Muscle of arm (tissue), 12 donors: ENCODE results near the gene GLI2. TPM values are rescaled to one million over a fixed set of nuclear protein-coding genes. Genes with fewer than 3 reads are reported as not detected.
A peak's percentile ranks its signal among the peaks of the same experiment; 100 is the strongest.

Source experiments
- DNase-seq: peaks from one replicate; pipeline ENCODE4 v3.0.0-alpha.2; 2013
- polyA plus RNA-seq, 12 donors: library from polyadenylated mRNA; unstranded; fragments of 120-200 nt; gene quantifications; one replicate each; pipeline ENCODE4 v1.2.1, GENCODE V29; 2013; ENCODE audit not compliant: insufficient read length in 12 of 12

GLI2 gene
- polyA plus RNA-seq, 12 donors = 6.6 to 47.8 (median 10.1) TPM; not detected in 1

DNA sequence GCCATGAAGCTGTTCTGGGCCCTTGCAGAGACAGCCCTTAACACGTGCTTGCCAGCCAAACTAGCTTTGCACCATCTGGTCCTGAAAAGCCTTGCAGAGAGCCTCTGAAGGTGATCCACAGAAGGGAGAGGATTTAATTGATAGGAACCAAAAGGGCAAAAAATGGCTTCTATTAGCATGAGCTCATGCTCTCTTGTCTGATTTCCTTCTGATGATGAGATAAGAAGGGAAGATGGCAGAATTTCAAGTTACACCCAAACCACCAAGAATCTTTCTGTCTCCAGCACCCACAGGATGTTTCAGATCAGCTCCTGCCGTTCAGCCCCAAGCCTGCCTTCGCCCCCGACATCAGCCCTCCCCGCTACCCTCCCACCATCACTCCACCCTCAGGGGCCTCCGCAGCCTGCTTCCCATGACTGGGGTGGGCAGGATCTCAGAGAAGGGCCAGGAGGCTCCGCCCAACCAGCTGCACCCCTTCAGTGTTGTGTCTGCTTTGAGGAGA is 23.4 kb upstream of the GLI2 start:
- no peak for DNase-seq

DNA sequence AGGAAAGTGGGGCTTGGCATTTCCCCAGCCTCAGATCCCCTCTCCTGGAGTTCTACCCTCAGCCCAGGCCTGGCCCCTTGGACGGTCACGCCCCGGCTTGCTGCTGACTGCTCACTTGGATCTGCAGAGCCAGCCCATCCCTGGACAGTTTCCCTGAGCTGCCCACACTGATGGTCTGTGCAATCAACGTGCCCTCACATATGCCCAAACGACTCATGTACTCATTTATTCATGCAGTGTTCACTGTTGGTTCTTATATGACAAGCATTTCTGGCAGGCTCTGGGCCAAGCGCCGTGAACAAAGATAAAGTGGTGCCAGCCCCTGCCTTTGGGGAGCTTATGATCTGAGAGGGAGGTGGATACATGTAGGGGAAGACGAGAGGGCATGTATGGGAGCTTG is 20.3 kb upstream of the GLI2 start:
- DNase-seq = no peak

DNA sequence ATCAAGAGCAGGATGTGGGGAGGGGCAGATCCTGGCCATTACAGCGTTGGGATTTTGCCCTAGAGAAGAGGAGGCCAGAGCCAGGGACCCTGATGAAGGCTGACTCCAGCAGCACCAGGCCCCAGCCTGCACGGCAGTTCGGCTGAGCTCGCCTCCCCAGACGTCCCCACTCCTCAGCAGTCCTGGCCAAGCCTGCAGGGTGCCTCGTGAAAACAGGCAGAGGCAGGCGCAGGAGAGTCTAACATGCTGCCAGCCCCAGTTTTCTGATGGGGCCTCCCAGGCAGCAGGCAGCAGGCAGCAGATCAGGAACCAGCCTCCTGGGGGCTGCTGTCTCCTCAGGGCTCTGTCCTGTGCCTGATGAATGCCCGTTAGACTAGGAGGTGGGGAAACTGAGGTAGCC is 19.7 kb upstream of the GLI2 start:
- no peak for DNase-seq

DNA sequence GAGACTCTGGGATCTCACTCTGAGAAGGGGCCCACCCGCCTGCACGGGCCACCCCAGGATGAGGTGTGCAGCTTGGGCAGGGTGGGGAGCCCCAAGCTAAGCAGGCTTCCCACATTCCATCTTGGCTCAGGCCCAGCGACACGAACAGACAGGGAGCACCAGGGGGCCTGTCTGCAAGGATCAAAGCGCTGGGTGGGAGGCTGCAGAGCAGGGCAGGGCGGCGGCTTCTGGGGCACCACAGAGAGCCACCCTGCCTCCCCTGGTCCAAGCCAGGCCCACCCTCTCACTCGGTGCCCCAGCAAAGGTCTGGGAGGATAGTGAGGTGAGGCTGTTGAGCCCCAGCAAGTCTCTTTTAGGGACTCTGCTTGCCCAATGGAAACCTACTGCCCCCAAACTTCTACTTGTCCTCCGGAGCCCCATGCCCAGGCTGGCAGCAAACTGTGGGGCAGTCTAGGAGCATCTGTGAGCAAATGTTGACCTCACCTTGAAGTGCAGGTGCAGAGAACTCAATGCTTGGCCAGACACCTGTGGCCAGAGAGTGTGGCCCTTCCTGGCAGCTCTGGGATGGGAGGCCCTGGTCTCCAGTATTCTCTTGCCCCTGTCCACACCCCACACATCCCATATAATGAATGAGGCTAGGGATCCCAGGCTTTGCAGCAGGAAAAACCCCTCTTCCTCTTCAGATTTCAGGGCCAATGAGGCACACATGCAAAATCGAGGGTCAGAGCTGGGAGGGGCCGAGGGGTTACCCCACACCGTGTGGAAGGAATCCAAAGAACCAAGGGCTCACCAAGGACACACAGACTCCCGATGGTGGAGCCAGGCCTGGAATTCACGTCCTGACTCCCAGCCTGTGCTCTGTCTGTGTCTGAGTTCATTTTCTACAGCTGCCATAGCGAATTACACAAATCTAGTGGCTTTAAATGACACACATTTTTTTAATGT is 18.8 kb upstream of the GLI2 start:
- no peak for DNase-seq

DNA sequence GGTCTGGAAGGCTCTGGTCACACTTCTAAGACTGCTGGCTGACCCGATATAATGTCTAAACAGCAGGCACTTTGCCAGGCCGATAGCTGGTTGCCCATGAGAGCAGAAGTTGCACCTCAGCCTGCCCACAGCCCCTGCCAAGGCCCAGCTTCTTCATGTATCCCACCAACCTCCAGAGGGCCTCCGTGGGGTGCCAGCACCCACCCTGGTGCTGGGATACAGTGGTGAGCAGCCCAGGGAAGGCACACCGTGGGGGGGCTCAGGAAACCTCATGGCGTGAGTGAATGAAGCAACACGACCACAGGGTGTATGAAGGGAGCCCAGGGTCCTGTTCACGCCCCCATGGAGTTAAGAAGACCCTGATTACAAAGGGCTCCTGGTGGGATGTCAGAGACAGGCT is 16.2 kb upstream of the GLI2 start:
- DNase-seq = no peak

DNA sequence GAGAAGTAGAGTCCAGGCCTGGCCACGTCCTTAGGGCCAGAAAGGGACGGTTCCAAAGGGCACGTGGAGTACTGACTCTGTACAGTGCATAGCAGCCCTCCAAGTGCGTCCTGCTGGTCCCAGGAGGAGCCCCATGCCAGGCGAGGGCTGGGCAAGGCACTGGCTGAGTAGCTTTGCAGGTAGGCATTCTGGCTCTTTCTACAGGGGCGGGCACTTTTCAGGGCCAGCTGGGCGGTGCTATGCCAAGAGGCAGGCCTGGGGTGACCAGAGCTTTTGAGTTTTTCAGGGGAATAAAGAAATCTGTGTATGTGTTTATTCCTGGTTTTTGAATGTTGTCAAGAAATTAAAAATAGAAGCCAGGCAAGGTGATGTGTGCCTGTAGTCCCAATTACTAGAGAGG is 15.4 kb upstream of the GLI2 start:
- no peak for DNase-seq

DNA sequence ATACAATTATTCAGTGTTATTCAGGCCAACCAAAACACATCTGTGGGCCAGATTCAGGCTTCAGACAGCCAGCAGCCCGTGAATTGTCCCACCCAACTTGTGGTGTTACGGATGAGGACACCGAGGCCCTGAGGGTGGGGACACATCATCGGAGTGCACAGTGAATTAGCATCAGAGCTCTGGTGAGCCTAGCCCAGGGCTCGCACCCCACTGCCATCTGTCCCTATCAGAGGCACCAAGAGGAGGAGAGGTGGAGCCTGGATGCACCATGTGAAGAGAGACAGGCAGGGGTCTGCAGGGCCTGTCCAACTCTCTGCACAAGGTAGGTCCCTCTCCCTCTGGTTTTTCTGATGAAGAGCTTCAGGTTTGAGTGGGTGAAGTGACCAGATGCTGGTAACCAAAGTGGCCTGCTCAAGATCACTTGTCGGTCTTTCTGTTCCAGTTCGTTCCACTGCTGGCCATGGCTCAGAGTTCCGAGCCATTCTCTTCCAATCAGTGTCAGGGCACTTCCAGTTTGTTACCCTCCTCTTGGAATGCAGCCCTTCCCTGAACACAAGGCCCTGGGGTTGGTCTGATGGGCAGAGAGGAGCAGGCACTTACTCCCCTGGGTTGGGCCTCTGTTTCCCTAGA is 14.8 kb upstream of the GLI2 start:
- no peak for DNase-seq

DNA sequence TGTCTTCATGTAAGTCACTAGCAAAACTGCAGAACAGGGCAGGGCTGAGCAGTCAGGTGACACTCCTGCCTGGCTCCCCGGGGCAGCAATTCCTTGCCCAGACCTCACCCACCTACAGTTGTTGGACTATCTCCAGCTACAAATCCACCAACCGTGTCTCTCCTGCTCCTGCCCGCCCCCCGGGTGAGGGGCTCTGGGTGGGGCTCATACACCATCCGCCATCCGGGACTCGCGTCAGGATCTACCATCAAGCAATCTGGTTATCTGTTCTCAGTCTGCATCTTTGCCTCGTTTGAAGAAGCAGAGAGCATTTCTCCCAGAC is 13.5 kb upstream of the GLI2 start:
- DNase-seq = no peak

DNA sequence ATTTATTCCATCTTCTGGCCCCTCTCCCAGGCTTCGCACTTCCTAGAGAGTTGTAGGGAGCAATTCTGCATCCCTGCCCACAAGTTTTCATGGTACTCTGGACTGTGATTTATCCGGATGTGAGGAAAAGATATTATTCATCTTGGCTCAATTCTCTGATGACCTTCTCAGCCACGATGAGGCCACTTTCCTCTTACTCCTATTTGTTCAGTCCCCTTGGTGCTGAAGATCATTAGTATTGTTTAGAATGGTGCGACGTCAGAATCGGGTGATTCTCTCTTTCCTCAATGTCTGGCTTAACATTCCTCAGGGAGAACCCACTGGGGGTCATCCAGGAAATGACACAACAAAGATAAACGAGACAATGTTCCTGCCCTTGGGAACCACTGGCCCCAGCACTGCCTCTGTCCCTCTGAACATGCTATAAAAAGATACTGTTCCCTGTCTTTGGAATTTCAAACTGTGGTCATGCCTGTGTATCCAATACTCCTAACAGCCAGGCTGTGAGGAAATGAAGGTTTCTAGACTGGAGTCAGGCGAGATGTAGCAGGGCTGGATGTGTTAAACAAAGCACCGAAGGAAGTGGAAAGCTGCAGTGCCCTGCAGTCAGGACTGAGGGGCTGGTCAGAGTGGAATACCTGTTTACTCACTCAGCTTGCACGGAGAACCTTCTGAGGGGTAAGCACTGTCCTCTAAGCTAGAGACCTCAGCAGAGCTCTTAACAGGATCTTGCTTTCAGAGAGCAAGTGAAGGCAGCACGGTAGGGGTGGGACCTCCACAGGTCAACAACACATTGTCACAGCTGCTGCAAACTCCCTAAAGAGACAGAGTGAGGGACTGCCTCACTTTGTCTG is 12.9 kb upstream of the GLI2 start:
- no peak for DNase-seq

DNA sequence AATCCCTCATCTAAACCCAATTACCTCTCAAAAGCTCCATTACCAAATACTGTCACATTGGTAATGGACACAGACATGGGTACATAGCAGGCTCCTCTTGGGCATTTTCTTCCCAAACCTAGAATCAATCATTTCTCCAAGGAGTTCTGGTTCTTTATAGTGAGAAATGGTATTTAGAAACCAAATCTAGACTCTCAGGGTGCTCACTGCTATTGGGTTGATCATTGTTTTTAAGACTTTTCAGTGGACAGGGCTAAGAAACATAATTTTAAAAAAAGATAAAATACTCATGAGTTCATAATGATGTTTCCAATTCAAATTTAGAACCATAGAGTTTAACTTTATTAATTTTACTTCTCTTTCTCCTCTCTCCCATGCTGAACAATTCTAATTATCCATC is 9.4 kb upstream of the GLI2 start:
- no peak for DNase-seq

DNA sequence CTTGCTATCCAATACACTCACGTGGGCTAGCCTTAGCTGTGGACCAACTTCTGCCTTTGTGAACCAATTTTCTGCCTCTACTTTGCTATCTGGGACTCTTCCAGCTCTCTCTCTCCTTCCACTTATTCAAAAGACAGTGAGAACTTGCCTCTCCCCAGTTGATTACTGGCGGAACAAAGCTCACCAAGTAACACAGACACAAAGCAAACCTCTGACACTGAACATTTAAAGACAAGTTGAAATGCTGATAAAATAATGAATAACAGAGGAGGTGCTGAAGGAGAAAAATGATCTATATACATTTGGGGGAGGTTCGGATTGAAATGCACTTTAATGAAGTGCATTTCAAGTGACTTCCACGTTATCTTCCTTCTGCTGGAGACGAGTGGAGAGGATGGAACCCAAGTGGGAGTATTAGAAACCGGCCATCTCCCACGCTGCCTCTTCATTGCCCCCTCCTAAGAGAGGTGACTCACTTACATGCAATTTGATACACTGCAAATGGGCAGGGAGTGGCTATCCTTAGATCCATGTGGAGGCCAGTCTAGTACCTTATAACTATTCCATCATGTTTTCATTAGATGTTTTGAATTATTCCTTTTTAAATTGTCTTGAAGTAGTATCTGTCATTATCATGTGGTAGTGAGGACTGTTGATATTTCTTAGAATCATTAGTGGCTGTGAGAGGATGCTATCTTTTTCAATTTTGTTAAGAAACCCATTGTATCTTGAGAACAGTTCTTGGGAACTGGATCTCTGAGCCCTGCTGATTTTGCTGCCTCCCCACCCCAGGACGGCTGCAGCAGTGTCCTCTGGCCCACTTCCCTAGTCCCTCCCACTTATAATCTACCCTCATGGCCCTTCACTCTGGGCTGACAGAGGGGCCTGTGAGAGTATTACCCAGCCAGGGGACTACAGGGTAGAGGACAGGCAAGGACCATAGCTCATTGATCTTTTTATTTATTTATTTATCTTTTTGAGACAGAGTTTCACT is 6.0 kb upstream of the GLI2 start:
- no peak for DNase-seq

DNA sequence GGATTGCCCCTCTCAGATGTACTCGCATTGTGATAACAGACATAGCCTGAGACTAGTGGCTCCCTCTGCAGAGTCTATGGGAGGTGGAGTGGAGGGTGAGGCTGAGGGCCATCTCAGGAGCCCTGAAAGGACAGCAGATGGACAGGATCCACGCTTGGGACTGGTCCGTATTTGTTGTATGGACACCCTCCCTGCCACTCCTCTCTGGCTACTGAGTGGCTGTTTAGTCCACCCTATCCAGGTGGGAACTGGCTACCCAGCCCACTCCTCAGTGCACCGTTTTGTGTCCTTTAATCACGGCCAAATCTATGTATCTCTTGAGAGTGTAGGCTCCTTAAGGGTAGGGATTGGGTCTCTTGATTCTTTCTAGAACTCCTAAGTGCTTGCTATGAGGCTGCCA is 4.5 kb upstream of the GLI2 start:
- DNase-seq = no peak

DNA sequence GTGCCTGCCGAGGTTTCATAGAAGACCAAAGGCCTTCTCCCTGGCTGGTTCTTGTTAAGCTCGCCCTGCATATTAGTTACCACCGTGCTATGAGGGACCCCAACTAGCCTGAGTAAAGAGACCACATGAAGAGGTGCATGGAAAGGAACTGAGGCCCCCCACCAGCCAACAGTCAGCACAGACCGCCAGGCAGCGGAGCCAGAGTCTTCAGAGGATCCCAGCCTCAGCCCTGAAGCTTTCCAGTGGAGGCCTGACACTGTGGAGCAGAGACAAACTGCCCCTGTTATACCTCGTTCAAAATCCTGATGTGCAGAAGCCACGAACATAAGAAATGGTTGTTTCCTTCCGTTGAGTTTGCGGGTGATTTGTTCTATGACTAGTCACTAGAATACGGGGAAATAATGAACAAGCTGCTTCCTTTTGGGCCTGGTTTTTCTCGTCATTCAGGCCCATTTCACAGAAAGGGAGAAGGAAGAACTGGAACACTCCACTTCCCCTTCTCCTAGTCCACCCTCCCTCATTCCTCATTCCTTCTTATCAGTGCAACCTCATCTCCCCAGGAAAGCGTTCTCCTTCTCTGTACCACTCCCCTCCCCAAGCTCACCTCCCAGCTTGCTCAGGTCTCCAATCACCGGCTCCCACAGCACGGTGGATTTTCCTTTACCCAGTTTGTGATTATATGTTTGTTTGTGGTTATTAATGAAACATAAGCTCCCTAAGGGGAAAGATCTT is 3.0 kb upstream of the GLI2 start:
- no peak for DNase-seq

DNA sequence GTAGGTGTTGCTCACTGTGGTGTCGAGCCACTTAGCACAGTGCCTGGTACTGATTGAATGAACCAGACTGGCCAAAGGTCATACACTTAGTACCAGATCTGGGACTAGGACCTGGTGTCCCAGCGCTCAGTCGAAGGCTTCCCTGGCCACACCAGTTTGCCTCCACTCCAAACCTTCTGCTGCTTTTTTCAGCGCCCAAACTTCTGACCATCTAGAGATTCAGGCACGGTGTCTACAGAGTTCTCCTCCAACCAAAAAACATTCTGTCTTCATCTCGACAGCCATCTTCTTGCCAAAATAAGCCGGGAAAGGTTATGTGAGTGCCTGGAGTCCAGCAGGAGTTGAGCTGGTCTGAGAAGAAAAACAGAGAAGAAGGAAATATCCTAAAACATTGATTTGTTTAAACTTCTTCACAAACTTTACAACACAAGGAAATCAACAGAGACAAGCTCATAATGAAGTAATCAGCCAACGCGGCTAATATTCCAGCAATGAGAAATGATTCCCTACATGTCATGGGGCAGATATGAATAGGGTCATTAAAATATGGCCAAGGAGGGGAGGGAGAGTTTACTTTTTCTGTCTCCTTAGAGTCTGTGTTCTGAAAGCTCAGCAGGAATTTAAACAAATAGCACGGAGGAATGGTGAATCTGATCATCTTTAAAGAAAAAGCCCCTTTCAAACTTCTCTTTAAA is 2.3 kb upstream of the GLI2 start:
- no peak for DNase-seq

DNA sequence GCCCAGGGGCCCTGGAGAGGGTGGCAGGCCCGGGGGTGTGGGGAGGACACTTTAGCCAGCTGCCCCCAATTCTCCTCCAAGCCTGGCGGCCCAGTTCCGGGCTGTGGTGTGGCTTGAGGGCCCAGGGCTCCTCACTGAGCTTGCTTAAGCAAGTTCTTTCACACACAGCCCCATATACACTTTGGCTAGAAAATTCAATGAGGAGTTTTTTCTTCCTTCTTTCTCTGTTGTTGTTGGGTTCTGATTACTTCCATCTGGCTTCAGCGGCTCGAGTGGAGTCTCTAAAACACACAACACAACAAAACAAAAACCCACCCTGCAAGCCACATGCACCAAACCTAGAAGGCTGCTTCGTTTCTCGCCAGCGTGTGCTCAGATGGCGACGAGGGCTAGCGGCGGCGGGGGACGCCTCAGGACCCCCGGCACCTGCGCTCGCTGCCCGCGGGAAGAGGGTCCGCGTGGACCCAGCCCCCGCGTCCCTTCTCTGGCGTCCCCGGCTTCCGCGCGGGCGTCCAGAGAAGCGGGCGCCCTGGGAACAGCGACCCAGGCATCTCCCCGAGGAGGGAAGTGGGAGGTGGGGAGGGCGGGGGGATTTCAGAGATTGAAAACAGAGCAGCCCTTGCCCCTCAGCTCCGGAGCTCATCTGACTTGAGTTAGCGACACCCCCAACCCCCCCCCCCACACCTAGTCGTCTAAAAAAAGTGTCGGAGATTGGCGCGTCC is 577 bp upstream of the GLI2 start:
- DNase-seq = no peak

DNA sequence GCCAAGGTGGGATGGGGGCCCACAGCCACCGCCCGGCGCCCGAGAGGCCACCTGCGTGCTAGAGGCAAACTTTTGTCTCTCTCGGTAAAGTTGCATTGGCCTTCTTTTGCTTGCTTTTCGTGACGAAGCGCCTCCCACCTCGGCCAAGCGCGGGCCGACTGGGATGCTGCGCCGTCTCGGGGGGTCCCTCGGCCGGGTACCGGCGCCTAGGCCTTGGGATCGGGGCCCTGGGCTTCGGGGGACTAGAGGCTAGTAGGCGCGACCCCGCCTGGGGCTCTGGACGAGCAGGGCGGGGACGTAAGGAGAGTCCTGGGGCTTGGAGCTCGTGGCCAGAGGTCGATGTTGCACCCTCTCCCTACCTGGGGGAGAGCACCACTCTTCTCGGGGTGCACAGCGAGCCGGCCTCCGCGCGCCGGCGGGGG is 545 bp downstream of the GLI2 start:
- DNase-seq = no peak

DNA sequence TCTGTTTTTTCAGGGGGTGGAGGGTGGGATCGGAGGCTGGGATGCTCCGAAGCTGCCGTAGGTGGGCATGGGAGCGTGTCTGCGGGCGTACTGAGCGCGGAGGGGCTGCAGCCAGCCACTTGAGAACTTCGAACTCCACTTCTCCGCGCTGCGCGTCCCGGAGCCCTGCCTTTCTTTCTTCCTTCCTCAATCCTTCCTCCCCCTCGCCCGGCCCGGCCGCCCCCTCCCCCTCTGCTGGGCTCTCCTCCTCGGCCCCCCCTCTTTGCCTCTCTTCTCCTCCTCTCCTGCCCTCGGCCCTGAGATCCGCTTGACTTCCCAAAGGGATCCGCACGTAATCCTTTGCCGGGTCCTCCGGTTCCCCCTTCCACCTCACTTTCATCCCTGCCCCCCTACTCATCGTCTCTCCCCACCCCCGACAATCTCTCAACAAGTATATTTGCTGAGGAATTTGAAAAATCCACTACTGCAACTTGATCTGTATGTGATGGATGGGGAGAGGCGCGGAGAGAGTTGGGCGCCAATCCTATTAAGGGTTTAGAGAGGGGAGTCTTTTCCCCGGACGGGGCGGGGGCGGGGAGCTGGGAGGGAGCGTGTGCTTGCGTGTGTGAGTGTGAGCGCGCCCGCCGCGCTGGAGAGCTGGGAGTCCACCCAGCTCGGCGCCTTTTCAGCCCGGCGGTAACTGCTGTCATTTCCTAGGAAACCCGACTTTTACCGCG is 1.1 kb downstream of the GLI2 start:
- DNase-seq = peak; percentile 86

DNA sequence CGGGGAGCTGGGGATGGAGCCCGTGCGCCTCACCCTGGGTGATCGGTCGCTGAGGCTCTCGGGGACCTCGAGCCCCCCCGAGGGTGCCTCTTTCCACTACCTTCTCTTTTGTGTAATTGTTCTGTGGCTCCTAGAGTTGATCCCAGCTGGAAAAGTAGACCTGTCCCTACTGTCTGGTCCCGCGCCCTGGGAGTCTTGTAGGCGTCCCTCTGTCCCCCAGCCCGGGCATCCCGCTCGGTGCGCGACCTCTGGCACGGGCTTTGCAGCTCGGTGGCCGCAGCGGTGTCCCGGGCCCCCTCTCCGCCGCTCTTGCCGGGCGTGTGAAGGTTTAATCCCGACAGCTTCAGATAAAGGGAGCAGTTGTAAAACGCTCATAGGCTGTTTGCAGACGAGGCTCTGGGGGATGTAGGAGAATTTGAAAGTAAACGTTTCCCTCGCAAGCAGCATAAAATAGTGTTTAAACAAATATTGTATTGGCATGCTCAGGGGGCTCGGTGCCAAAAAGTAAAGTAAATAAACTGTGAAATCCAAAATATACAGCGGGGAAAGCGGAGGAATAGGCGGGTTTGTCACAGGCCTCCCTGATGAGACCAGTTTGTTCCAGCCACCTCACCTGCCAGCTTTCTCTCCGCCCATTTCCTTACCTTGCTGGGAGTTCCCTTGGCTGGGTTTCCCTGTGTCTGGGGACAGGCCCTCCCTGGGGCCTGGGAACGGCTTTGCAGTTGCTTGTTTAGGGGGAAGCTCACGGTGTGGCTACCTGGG is 1.9 kb downstream of the GLI2 start:
- DNase-seq = no peak
